ENCODE results near the gene COL15A1.

COL15A1 gene

DNA sequence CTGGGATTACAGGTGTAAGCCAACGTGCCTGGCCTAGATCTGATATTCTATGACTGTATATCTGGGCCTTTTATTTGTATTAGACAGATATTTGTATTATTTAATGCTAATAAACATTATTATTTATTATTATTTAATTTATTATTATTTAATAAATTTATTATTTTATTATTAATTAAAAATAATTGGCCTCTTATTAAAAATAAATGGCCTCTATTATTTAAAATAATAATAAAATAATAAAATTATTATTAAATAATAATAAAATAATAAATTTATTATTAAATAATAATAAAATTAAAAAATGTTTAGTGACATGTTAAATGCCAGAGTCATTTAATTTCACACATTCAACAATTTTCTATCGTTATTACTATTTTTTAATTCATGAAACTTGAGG lies 9.8 kb upstream of the COL15A1 start:
- TF ChIP-seq, protein P1, sequence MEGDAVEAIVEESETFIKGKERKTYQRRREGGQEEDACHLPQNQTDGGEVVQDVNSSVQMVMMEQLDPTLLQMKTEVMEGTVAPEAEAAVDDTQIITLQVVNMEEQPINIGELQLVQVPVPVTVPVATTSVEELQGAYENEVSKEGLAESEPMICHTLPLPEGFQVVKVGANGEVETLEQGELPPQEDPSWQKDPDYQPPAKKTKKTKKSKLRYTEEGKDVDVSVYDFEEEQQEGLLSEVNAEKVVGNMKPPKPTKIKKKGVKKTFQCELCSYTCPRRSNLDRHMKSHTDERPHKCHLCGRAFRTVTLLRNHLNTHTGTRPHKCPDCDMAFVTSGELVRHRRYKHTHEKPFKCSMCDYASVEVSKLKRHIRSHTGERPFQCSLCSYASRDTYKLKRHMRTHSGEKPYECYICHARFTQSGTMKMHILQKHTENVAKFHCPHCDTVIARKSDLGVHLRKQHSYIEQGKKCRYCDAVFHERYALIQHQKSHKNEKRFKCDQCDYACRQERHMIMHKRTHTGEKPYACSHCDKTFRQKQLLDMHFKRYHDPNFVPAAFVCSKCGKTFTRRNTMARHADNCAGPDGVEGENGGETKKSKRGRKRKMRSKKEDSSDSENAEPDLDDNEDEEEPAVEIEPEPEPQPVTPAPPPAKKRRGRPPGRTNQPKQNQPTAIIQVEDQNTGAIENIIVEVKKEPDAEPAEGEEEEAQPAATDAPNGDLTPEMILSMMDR (IDR thresholded peaks at IDR 0.05; ENCODE audit: low read depth, low read length) = no peak
- no peak for DNase-seq (ENCODE audit: extremely low read depth, low read depth)

DNA sequence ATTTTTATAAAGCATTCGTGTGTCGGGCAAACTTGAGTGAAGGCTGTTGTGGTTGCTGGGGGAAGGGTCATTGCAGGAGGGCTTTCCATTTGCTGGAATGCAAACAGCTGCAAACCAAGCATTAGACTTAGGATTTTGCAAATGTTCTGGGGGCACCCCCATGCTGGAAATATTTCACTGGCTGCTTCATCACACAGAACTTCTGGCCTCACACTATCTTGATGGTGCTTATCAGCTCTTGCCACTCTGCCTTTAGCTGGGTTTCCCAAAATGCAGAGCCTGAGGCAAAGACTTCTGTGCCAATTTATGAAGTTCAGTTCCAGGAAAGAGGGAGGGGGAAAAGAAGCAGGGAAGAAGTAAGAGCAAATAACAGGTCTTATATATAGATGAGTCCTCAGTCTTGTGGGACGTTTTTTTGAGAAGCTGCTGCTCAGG lies 8.6 kb upstream of the COL15A1 start:
- DNase-seq (ENCODE audit: extremely low read depth, low read depth) = no peak
- TF ChIP-seq, protein P1 (IDR thresholded peaks at IDR 0.05; ENCODE audit: low read depth, low read length) = no peak

DNA sequence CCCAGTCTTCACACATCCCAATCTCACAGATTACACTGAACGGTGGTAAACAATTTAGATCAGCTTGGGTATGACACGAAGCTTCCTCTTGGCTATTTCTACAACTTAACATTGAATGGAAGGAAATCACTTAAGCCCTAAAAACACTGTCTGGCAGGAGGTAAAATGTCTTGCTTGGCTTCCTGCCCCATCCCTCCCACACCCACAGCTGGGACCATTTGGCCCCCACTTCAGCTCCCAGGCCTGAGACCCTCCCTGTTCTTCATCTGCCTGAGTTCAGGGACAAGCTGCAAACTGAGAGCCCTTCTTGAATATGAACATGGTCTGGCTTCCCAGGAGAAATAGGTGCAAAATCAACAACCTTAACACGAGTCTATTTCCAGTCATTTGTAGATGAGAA lies 3.4 kb upstream of the COL15A1 start:
- TF ChIP-seq, protein P1 (IDR thresholded peaks at IDR 0.05; ENCODE audit: low read depth, low read length) = no peak
- DNase-seq (ENCODE audit: extremely low read depth, low read depth) = no peak

DNA sequence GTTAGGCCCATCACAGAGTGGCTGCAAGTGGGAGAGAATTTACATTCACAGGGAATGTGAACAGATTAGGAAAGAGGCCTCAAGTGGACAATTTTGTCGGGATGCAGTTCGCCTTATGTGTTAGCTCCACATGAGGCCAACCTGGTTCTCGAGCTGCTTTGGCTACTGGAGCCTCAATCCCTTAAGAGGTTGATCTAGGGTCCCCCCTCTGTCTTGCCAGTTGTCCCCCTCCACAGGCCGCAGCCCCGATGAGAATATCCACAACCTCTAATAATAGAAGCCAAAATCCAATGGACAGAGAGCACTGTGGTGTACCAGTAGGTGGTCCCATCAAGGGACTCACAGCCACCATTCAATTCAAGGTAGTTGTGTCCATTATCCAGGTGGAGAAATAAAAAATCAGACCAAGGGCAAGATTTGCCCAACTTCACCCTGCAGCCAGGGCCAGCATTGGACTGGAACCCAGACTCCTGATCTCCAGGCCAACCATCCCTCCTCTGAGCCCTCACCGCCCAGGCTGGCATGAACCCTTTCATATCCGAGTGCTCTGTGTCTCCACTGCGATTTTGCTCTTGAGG lies 1.7 kb upstream of the COL15A1 start:
- no peak for DNase-seq (ENCODE audit: extremely low read depth, low read depth)
- TF ChIP-seq, protein P1 (IDR thresholded peaks at IDR 0.05; ENCODE audit: low read depth, low read length) = no peak

DNA sequence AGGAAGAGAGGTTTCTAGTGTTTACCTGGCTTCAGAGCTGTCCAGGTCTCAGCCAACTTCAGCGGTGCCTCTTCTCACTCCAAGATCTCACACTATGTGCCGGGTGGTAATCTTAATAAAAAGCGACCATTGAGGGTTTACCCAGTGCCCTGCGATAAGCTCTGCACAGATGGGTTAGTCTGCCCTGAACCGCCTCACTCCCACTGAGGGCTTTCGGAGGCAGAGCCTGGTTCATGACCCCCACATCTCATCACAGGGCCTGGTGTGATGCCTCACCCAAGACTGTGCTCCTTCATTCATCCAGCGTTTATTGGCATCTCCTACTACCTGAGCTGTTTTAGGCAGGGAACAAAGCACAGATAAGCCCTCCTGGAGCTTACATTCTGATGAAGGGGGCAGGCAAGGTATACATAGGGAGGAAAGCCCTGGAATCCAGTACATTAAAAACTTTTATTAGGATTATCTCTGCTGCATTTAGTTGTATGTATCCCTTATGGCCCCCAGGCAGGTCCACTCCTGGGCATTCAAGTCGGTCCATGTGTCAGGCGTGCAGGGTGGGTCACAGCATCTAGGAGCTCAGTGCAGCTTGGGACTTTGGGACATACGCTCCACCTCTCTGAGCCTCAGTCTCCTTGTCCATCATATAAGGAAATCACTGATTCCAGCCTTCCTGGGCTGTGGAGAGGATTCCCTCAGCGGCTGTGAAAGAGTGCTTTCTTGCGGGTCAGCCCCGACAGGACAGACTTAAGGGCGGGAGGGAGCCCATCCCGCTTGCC lies 613 bp upstream of the COL15A1 start:
- no peak for DNase-seq (ENCODE audit: extremely low read depth, low read depth)
- TF ChIP-seq, protein P1 (IDR thresholded peaks at IDR 0.05; ENCODE audit: low read depth, low read length) = no peak

DNA sequence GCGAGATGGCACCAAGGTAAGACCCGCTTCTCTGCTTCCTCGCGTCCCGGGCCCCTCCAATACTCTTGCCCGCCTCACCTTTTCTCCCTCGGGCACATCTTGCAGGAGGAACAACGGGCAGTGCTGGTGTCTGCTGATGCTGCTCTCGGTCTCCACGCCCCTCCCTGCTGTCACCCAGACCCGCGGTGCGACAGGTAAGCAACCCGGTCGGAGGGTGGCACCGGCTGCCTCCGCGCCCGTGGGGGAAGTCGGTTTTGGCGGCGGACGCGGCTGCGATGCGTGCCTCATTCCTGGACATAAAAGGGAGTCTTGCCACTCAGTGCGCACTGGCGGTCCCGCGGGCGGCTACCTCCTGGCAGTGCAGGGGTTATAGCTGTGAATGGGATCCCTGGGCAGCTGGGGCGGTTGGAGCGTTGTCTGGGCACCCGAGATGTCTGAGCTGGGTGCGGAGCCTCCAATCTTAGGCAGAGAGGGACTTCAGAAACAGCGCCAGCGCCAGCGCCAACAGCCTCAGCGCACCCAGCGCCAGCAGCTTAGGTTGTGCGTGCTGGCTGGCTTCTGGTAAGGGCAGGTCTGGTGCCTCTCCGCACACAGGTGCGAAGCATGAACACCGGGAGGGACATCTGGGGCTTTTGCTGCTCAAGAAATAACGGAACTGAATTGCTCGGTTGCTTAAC lies 488 bp downstream of the COL15A1 start:
- TF ChIP-seq, protein P1 (IDR thresholded peaks at IDR 0.05; ENCODE audit: low read depth, low read length) = no peak
- no peak for DNase-seq (ENCODE audit: extremely low read depth, low read depth)

DNA sequence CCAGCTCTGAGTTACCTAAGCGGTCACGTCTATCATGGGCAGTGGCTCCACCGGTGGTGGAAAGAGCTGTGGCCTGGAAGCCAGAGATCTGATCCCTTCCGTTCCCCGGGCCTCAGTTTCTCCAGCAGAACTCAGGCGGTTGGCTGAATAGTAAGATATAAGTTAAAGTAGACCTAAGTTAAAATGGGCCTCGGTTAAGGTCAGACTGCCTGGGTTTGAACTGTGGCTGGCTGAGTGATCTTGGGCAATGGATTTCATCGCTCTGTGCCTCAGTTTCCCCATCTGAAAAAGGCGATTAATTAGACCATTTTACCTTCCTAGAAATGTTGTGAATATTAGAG lies 997 bp downstream of the COL15A1 start:
- TF ChIP-seq, protein P1 (IDR thresholded peaks at IDR 0.05; ENCODE audit: low read depth, low read length) = no peak

More for the DNA sequence above, 997 bp downstream of the COL15A1 start:
- DNase-seq (ENCODE audit: extremely low read depth, low read depth) = no peak
